HG02870 (cell line): ENCODE results near the gene WHAMM.

Experiments used
- ATAC-seq: cut with Tn5 transposase; IDR thresholded peaks from one replicate; pipeline ENCODE4 v1.9.1; 2021; ENCODE audit warnings: mild to moderate bottlenecking, moderate library complexity; ENCODE audit not compliant: unreplicated experiment

The WHAMM gene

DNA sequence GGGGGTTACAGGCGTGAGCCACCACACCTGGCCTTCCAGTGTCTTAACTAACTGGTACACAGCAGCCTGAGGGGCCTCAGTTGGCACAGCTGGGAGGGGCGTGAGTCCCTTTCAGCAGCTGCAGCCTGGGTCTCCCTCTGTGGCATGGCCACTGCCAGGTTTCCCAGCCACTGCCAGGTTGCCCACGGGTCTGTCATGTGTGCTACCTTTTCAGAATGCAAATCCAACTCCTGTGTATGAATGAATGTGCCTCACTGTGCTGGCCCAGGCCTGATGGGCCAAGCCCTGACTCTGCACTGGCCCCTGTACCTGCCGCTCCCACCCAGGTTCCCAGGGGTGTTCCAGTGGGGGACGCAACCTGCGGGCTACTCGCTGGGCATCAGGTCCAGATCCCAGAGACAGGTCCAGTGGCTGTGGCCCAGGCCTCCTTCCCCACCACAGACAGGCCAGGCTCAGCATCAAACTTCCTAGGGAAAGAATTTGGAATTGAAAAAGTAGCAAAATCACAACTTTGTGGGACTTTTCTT is 26.0 kb downstream of the WHAMM start:
- no peak for ATAC-seq

DNA sequence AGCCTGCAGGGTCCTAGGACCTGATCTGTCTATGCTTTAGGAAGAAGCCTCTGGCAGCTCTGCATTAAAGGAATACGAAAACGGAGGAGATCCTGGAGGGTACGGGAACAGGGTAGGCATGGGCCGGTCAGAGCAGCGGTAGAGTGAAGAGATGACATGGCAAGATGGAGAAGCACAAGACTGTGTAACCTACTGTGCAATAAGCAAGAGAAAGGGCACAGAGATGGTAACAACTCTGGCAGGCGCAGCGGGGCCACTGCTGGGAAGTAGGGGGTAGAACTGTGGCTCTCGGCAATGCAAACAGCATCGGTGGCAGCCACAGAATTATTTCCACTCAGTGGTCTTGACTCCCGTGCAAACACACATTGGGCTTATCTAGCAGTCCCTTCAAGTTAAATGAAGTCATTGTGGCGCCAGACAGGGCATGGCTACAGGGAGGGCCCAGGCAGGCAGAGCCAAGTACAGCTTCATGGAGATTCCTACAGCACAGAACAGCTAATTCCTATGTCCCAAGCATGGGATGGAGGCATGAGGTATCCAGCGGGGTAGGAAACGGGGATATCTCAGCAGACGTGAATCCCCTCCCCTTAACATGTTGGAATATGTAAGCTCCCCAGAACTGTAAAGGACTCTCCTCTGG is 28.8 kb downstream of the WHAMM start:
- no peak for ATAC-seq

DNA sequence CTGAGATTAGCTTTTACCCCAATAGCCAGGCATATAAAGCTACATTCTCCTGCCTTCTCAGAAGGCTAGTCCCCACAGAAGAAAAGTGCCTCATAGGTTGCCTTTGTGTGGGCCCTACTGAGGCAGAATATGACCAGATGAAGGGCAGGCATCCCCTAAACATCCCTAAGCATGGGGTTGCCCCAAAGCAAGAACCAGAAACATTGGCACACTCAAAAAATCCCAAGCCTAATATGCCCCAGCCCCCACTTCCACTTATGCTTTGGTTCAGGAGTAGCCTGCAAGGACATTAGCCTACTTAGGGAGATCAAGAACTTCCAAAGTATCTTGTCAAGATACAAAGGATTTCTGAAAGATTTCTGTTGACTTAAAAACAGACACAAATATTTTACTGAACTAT is 29.7 kb downstream of the WHAMM start:
- no peak for ATAC-seq

DNA sequence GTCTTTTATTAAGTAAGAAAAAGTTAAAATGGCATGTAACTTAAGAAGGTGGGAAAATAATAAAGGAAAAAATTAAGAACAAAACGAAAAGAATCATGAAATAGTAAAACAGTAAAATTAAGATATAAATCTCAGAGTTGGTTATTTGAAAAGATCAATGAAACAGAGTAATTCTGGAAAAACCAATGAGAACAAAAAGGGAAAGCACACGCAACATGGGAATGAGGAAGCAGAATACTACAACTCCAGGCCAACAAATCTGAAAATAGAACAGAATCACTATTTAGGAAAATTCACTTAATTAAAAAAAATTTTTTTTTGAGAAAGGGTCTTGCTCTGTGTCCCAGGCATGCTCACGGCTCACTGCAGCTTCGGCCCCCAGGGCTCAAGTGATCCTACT is 30.7 kb downstream of the WHAMM start:
- ATAC-seq, result no peak

DNA sequence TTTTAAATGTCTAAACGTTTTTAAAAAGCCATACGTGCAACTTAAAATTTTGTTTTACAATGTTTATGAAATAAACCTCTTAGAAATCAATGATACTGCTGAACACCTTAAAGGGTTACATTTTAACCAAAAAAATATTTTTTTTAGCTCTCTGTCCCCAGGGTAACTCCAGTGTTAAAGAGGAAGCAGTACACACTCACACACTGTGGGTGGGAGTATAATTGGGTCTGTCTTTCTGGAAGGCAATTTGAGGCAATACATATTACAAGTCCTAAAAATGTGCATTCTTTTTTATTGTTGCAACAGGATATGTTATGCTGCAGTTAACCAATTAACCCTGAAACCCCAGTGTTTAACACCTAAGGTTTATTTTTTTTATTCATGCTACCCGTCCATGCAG is 34.1 kb downstream of the WHAMM start:
- no peak for ATAC-seq

DNA sequence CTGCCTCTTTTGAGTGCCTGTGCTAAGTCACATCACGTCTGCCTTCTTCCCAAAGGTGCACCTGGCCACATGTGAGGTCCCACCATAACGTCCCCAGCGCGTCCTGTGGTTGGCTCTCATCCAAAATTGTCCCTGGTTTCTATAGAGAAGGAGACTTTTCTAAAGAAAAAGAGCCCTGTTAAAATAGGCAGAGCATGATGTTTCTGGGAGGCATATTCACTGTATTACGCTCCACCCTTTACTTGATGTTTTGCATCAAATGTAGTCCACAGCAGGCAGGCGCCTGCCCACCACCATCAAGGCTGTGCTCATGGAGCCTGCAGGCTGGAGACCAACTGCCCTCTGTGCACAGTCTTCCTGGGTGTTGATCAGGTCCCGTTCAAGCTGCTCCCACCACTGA is 36.3 kb downstream of the WHAMM start:
- ATAC-seq, result no peak

DNA sequence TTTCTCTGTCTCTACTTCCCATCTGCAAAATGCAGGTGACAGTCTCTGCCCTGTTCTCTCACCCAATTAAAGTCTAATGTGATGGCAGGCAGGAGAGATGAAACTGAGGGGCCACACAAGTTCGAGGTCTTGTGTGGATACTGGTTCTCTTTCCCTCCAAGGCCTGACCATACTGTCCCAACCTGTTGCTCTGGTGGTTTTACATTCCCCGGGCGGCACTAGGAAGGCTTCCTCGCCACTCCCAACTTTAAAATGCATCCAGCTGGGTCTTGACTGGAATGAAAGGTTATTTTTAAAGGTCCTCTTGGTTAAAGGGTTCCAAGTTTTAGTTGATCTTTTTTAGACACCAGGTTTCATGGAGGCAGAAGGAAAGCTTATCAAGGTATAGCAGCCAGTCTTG is 37.2 kb downstream of the WHAMM start:
- no peak for ATAC-seq

DNA sequence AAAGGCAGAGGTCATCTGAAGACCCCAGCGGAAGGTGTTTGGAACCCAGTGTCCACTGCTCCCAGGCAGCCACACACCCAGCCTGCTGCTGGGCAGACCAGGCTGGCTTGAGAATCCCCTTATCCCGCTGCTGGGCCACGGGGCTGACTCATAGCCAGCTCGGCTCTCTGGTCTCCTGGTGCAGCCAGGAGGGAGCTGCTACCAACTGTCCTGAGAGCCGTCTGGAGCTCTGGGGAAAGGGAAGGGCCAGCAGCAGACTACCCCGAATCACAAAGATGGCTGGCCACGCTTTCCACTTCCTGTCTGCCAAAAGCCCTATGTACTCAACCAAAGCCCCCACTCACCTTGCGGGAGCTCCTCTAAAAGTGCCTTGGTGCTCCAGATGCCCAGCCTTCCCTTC is 38.3 kb downstream of the WHAMM start:
- no peak for ATAC-seq

DNA sequence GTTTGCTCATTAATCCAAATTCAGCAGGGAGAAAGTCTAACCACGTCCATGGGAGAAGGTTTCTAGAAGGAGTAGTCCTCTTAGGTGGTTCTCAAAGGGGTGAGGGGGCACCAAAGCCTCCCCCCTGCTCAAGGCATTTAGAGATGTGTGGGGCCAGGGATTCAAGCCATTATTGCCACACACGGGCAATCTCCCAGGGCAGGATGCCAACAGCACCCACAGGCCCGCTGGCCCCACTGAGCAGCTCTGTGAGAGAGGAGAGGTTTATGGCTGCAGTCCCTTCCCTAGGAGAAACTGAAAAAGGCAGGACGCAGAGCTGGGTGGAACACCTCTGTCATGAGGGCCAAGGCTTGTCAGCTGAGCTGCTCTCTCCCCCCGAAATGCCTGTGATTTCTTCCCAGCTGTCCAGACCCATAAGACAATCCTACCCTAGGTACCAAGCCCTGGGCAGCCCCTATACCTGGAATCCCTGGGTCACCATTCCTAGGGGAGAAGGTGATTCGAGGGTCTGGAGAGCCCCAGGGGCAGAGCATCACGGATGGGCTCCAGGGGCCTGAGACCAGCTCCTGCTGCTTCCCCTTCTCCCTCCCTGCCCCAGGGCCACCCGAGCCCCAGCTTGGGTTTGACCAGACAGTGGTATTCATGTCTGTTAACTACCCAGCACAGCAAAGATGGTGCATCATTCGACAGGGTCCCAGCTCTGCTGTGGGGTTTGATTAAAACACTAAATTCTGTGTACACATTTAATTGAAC is 39.0 kb downstream of the WHAMM start:
- no peak for ATAC-seq

DNA sequence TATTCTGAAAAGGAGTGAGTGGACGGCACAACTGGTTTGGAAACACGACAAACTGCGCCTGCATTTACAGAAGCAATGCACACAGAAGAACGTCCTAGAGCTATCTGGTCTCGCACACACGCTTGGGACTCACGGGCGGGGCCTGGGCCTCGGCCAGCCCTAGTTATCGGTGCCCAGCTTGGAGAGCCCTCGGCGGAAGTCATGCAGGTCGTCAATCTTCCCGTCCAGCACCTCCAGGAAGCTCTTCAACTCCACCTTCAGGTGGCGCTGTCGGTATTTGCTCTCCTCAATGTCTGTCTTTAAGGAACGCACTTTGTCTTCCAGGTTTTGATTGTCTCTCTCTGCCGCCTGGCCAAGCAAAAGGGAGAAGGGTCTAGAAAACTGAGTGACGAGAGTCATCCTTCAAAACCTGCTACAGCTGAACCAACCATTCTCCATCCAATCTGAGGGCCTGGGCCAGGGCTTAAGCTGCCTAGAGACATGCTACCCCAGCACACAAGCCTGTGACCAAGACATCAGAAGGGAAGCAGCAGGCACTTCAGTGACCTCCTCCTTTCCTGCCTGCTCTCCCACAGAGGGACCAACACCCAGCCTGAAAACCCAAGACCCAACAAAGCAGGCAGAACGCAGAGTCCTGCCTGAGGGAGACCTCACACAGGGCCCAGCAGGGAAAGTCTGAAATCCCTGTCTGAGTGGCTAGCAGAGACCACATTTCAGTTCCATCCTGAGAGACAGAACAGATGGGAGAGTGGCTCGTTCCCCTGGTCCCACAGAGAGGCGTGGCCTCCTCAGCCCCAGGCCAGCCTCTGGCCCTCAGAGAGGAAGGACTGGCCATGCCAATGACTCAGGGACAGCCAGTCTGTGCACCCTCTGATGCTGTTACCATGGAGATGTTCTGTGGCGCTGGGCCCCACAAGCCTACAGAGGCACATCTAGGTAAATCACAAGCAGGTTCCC is 40.4 kb downstream of the WHAMM start:
- no peak for ATAC-seq

DNA sequence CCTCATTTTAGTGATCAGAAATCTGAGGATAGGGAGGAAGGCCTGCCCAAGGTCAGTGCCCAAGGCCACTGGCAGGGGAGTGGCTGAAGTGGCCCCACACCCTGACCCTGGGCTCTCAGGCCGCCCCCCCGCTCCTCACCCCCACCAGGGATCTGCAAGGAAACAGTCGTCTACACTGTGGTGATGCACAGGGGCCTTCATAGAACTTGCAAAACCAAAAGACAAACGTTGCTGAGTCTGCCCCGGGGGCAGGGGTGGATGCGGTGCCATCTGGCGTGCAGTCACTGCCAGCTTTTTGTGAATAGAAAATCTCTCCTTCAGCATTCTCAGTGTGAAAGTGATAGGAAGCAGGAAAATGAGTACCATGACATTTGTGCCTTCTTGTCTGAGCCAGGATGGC is 41.3 kb downstream of the WHAMM start:
- ATAC-seq, result no peak

DNA sequence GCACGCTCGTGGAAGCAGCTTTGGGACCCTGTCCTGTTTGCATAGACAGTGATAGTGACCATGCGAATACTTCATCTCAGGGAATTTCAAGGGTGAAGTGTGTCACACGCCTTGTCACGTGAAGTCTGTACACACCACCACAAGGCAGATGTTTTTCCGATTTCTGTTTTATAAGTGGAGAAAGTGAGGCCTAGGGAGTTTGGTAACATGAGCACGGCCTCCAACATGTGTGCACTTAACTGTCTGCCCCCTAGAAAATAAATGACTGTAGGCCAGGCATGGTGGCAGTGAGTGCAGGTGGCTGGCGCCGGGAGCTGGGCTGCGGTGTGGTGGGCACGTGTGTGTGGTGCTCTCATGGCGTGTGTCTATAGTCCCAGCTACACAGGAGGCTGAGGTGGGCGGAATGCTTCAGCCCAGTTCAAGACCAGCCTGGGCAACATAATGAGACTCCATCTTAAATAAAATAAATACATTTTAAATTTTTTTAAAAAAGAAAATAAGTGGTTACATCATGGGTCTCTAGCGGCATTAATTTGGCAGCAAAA is 42.0 kb downstream of the WHAMM start:
- no peak for ATAC-seq

DNA sequence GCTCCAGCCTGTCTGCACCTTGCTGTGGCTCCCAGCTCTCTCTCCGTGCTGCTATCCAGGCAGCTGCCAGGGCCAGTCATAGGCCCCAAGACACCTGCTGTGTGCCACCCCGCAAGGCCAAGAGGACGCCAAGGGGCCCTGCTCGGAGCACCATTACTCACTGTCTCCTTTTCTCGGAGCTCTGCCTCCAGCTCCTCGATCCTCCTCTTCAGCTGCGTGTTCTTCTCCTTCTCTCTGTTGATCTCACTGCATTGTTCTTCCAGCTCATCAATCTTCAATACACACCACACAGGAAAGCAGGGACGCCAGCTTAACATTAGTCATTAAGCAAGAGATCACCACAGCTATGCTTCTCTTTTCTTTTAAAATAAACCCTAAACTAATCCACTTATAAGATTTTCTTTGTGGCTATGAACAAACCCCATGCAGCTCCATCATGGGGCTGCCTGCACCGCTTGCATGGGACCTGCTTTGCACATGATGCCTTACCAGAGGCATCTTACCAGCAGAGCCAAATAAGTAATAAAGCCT is 42.6 kb downstream of the WHAMM start:
- ATAC-seq, result no peak

DNA sequence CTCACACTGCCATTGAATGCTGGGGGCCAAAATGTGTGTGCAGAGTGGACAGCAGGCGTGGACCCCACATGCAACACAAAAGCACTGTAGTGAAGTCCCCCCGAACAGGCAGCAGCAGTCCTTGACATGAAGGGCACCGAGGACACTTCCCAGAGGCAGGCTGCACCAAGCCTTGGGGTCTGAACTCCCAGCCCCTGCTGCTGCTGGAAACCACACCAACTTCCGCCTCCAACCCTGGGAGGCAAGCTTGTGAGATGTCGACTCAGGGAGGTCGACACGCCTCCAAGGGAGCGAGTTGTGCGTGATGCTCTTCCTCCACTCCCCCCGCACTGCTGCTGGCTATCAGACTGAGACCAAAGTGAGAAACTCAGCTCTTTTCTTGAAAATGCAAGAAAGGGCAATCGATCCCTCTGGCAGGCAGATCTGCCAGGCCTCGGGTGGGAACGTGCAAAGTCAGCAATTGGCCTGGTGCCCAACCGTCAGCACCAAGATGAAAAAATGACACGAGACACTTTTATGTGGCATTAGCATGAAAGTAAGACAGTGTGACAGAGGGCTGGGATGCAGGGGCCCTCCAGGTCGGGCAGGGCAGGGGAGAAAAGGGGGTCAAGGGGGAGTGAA is 43.6 kb downstream of the WHAMM start:
- no peak for ATAC-seq

DNA sequence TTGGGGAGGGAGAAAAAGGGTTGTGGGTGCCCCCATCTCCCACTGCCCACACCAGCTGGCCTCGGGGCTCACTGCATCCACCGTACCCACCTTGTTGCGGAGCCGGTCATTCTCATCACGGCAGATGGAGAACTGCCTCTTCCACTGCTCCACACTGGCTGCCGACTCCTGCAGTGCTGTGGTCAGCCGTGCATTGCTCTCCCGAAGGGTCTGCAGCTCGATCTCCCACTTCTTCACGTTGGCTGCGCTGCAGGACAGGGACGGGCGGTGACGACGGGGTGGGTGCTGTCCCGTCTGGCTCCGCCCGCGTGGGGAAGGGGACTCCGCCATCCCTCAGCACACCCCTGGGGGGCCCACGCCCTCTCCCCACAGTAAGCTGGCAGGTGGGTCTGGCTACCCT is 45.1 kb downstream of the WHAMM start:
- ATAC-seq, result no peak

DNA sequence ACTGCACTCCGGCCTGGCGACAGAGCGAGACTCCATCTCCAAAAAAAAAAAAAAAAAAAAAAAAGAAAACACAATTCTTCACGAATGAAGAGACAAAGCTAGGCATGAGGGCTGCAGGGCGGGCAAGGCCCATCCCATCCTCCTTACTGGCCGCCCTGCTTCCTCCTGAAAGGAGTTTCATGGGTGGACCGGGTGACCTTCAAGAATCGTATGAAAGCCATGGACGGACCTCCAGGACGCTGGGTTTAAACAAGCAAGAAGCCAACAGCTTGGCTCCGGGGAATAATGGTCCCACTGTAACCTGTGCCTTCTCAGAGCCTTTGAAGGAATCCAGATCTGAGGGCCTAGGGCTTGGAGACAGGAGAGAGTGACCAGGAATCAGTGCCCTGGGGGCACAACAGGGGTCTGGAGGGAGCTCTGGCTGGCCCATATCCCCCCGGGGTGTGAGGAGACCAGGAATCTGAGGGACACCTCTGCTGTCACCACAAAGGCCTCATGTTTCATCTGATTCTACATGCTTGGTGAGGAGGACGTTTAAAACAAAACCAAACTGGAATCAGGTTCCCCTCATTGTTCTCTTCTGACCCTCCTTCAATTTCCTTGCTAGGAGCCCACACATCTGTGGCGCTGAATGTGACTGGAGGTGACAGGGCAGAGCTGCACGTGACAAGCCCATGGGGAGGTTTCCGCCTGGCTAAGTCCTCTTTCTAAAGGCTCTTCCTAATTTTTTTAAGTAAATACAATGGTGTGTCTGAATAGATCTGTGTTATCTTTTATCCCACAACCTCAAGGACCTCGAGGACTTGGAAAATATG is 46.1 kb downstream of the WHAMM start:
- ATAC-seq, result no peak

DNA sequence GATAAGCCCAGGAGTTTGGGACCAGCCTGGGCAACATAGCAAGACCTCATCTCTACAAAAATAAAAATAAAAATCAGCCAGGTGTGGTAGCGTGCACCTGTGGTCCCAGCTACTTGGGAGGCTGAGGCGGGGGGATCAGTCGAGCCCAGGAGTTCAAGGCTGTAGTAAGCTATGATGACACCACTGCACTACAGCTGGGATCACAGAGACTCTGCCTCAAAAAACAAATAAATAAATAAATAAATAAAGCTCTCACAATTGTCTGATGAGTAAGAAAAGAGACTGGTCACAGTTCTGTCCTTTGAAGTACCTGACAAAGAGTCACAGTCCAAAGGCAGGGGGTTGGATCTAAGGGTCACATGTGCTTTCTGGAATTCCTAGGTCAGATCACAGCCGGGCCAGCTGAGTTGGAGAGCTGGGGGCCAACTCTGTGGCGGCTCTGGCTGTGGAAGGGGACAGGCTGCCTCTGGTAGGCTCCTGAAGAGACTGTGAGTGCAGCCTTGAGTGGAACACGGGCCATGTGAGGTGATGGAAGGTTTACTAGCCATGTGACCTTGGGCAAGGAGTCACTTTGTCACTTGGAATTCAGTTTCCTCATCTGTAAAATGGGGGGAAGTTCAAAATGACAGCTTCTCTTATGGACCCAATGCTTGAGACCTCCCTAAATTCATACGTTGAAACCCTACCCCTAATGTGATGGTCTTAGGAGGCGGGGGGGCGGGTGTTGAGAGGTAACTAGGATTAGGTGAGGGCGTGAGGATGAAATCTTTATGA is 47.2 kb downstream of the WHAMM start:
- ATAC-seq, result no peak

DNA sequence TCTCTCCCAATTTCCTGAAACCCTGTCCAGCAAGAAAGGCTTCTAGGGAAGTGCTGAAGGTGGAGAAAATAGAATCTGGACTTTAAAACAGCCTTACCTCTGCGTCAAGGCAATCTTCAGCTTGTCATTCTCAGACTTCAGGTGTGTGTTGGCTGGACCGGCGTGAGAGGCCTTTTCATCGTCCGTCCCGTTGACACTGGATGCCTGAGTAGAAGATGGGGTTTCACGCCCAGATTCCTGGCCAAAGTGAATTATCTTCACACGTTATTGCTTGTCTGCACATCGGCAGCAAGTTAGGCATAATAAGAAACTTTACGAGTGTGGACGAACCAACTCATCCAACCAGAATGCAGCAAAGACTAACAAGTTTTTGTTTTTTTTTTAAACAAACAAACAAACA is 49.5 kb downstream of the WHAMM start:
- ATAC-seq, result no peak

DNA sequence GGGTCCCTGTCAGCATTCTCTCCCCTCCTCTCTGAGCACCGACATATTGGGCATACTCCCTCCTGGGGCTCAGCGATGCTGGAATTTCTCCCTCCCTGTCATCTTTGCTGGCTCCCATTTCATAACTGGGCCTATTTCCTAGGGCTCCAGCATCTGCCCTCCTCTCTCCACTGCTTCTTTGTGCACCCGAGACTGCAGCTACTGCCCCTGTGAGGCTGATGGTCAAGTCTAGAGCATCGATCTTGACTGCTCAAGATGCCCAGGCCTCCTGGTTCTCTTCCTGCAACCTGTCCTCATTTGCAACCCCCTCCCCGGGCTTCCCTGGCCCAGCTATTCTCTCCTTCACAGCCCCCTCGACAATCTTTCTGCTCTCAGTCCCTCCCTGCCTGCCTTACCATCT is 53.5 kb downstream of the WHAMM start:
- no peak for ATAC-seq
